ENCODE data around the gene CASP4.

Gene CASP4

DNA sequence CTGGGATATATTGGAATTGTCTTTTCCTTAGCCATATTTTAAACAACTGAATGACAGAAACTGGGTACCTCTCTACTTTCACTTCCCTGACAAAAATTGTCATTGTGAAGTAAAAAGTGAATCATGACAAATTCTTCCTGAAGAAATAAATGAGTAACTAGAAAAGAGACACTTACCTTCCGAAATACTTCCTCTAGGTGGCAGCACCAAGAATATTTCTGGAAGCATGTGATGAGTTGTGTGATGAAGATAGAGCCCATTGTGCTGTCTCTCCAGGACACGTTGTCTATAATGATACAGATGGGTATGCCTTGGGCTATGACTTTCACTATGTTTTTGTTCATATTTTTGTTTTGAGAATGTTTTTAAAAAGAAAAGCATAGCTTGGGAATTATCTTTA lies 21.5 kb downstream of the CASP4 start:
- no CpG with 5 or more reads among the region's 2 CpGs for WGBS, 2 donors (ENCODE audit: extremely low coverage in 2 of 2, insufficient read length in 2 of 2, insufficient replicate concordance in 1 of 2)
- no peaks in the 10 kb centered on the region for H3K79me1 ChIP-seq (ENCODE audit: low read depth, low read length)
- H3K18ac ChIP-seq (ENCODE audit: low read length): no peak overlapping the region
- no peak overlapping the region for H3K23ac ChIP-seq (ENCODE audit: low read depth, low read length, poor library complexity)
- DNase-seq (ENCODE audit: low spot score): no peak
- no peak overlapping the region for H2AFZ ChIP-seq (ENCODE audit: low read length)
- H3K4ac ChIP-seq (ENCODE audit: low read length): no peak overlapping the region
- H4K8ac ChIP-seq (ENCODE audit: low read depth, low read length): no peak overlapping the region
- H2BK120ac ChIP-seq (ENCODE audit: low read depth, low read length): no peak overlapping the region
- H3K36me3 ChIP-seq (replicated peaks in 1 of 2; ENCODE audit: control insufficient read depth in 2 of 2, insufficient read depth in 2 of 2, low read length in 2 of 2): no peaks in the 10 kb centered on the region
- H3K9me3 ChIP-seq (replicated peaks in 1 of 2; ENCODE audit: control insufficient read depth in 2 of 2, insufficient read depth in 1 of 2, low read depth in 1 of 2, low read length in 2 of 2): no peaks in the 10 kb centered on the region
- no peak overlapping the region for H2BK12ac ChIP-seq (ENCODE audit: low read length)
- no peak overlapping the region for H2AK5ac ChIP-seq (ENCODE audit: low read depth, low read length)
- no peak overlapping the region for H3K4me2 ChIP-seq (ENCODE audit: insufficient read depth, low read length, poor library complexity, severe bottlenecking)
- H3K4me1 ChIP-seq (ENCODE audit: control insufficient read depth in 2 of 2, insufficient read depth in 1 of 2, low read depth in 1 of 2, low read length in 2 of 2): no peaks in the 10 kb centered on the region
- H3K4me3 ChIP-seq (ENCODE audit: low read length in 2 of 2): no peak overlapping the region
- H4K91ac ChIP-seq (ENCODE audit: low read depth, low read length, poor library complexity): no peak overlapping the region
- no peaks in the 10 kb centered on the region for H3K27me3 ChIP-seq (ENCODE audit: control insufficient read depth in 3 of 3, insufficient read depth in 3 of 3, low read depth in 1 of 3, low read length in 3 of 3)
- no peak overlapping the region for H3K9ac ChIP-seq (ENCODE audit: low read depth, low read length, poor library complexity)
- H3K14ac ChIP-seq (ENCODE audit: low read length): no peak overlapping the region
- no peak overlapping the region for H2BK15ac ChIP-seq (ENCODE audit: low read length)
- no peak overlapping the region for H3K27ac ChIP-seq (replicated peaks; ENCODE audit: low read length)
- no peak overlapping the region for H2BK5ac ChIP-seq (ENCODE audit: low read length)

DNA sequence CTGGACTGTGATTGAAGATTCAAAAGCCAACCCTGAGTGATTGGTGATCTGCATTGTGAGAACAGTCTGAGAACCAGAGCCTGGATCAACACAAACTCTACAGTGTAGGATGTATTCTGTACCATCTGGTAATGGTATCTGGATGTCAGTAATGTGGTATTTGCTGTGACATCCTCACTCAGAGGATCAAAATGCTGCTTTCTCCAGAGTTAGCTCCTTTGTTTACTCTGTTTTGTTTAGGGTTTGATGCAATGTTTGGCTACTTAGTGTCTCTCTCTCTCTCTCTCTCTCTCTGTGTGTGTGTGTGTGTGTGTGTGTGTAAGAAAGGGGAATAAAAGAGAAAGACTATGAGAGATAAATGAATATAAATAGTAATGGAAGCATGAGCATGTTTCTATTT lies 24.3 kb downstream of the CASP4 start:
- H3K36me3 ChIP-seq (replicated peaks in 1 of 2; ENCODE audit: control insufficient read depth in 2 of 2, insufficient read depth in 2 of 2, low read length in 2 of 2): no peaks in the 10 kb centered on the region
- H2BK12ac ChIP-seq (ENCODE audit: low read length): no peak overlapping the region
- no peak for DNase-seq (ENCODE audit: low spot score)
- no peak overlapping the region for H3K4me2 ChIP-seq (ENCODE audit: insufficient read depth, low read length, poor library complexity, severe bottlenecking)
- H3K9me3 ChIP-seq (replicated peaks in 1 of 2; ENCODE audit: control insufficient read depth in 2 of 2, insufficient read depth in 1 of 2, low read depth in 1 of 2, low read length in 2 of 2): no peaks in the 10 kb centered on the region
- H2BK120ac ChIP-seq (ENCODE audit: low read depth, low read length): no peak overlapping the region
- no peak overlapping the region for H3K4me3 ChIP-seq (ENCODE audit: low read length in 2 of 2)
- no peak overlapping the region for H2AK5ac ChIP-seq (ENCODE audit: low read depth, low read length)
- no peak overlapping the region for H2BK15ac ChIP-seq (ENCODE audit: low read length)
- H2AFZ ChIP-seq (ENCODE audit: low read length): no peak overlapping the region
- H3K4ac ChIP-seq (ENCODE audit: low read length): no peak overlapping the region
- H3K9ac ChIP-seq (ENCODE audit: low read depth, low read length, poor library complexity): no peak overlapping the region
- H3K79me1 ChIP-seq (ENCODE audit: low read depth, low read length): no peaks in the 10 kb centered on the region
- H4K8ac ChIP-seq (ENCODE audit: low read depth, low read length): no peak overlapping the region
- no peak overlapping the region for H3K23ac ChIP-seq (ENCODE audit: low read depth, low read length, poor library complexity)
- no peaks in the 10 kb centered on the region for H3K4me1 ChIP-seq (ENCODE audit: control insufficient read depth in 2 of 2, insufficient read depth in 1 of 2, low read depth in 1 of 2, low read length in 2 of 2)
- H3K18ac ChIP-seq (ENCODE audit: low read length): no peak overlapping the region
- H4K91ac ChIP-seq (ENCODE audit: low read depth, low read length, poor library complexity): no peak overlapping the region
- H2BK5ac ChIP-seq (ENCODE audit: low read length): no peak overlapping the region
- no peak overlapping the region for H3K14ac ChIP-seq (ENCODE audit: low read length)
- H3K27ac ChIP-seq (replicated peaks; ENCODE audit: low read length): no peak overlapping the region
- no peaks in the 10 kb centered on the region for H3K27me3 ChIP-seq (ENCODE audit: control insufficient read depth in 3 of 3, insufficient read depth in 3 of 3, low read depth in 1 of 3, low read length in 3 of 3)

DNA sequence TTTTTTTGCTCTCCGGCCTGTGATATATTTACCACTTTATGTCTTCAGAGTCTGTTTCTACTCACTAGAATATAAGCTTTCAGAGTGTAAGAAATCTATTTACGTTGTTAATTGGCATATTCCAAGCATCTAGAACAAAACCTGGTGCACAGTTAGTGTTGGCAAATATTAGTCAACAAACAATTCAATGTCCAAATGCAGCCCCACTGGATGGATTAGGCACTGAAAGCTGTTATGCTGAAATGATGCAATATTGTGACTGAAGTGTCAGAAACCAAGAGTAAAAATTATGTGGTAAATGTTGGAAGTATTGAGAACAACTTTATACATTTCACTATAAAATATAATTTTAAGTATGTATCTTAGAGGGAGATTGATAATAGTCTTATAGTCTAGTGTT lies 24.8 kb downstream of the CASP4 start:
- Histone ChIP-seq H3K27ac (replicated peaks; ENCODE audit: low read length) (no peak overlapping the region), H3K14ac (ENCODE audit: low read length) (no peak overlapping the region), H3K36me3 (replicated peaks in 1 of 2; ENCODE audit: control insufficient read depth in 2 of 2, insufficient read depth in 2 of 2, low read length in 2 of 2) (no peaks in the 10 kb centered on the region), H2BK120ac (ENCODE audit: low read depth, low read length) (no peak overlapping the region), H3K27me3 (ENCODE audit: control insufficient read depth in 3 of 3, insufficient read depth in 3 of 3, low read depth in 1 of 3, low read length in 3 of 3) (no peaks in the 10 kb centered on the region), H3K4me2 (ENCODE audit: insufficient read depth, low read length, poor library complexity, severe bottlenecking) (no peak overlapping the region), H3K9me3 (replicated peaks in 1 of 2; ENCODE audit: control insufficient read depth in 2 of 2, insufficient read depth in 1 of 2, low read depth in 1 of 2, low read length in 2 of 2) (no peaks in the 10 kb centered on the region), H3K18ac (ENCODE audit: low read length) (no peak overlapping the region), H3K79me1 (ENCODE audit: low read depth, low read length) (no peaks in the 10 kb centered on the region), H2BK5ac (ENCODE audit: low read length) (no peak overlapping the region), H3K23ac (ENCODE audit: low read depth, low read length, poor library complexity) (no peak overlapping the region), H2BK15ac (ENCODE audit: low read length) (no peak overlapping the region), H2AK5ac (ENCODE audit: low read depth, low read length) (no peak overlapping the region), H2AFZ (ENCODE audit: low read length) (no peak overlapping the region), H2BK12ac (ENCODE audit: low read length) (no peak overlapping the region), H3K4me3 (ENCODE audit: low read length in 2 of 2) (no peak overlapping the region), H4K8ac (ENCODE audit: low read depth, low read length) (no peak overlapping the region), H3K4me1 (ENCODE audit: control insufficient read depth in 2 of 2, insufficient read depth in 1 of 2, low read depth in 1 of 2, low read length in 2 of 2) (no peaks in the 10 kb centered on the region), H3K9ac (ENCODE audit: low read depth, low read length, poor library complexity) (no peak overlapping the region), H3K4ac (ENCODE audit: low read length) (no peak overlapping the region), H4K91ac (ENCODE audit: low read depth, low read length, poor library complexity) (no peak overlapping the region)
- no CpG with 5 or more reads among the region's 2 CpGs for WGBS, 2 donors (ENCODE audit: extremely low coverage in 2 of 2, insufficient read length in 2 of 2, insufficient replicate concordance in 1 of 2)
- no peak for DNase-seq (ENCODE audit: low spot score)

DNA sequence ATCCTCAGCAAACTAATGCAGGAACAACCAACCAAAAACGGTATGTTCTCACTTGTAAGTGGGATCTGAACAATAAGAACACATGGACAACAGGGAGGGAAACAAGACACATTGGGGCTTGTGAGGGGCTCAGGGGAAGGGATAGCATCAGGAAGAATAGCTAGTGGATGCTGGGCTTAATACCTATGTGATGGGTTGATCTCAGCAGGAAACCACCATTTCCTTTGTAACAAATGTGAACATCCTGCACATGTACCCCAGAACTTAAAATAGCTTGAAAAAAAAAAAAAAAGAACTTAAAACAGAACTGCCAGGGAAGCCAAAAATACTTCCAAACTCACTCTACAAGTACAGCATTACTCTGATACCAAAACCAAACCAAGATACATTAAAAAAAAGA lies 33.8 kb downstream of the CASP4 start:
- Histone ChIP-seq H2BK5ac (ENCODE audit: low read length) (no peak overlapping the region), H2AK5ac (ENCODE audit: low read depth, low read length) (no peak overlapping the region), H3K79me1 (ENCODE audit: low read depth, low read length) (no peaks in the 10 kb centered on the region), H2BK15ac (ENCODE audit: low read length) (no peak overlapping the region), H4K91ac (ENCODE audit: low read depth, low read length, poor library complexity) (no peak overlapping the region), H3K18ac (ENCODE audit: low read length) (no peak overlapping the region), H3K36me3 (replicated peaks in 1 of 2; ENCODE audit: control insufficient read depth in 2 of 2, insufficient read depth in 2 of 2, low read length in 2 of 2) (no peaks in the 10 kb centered on the region), H3K14ac (ENCODE audit: low read length) (no peak overlapping the region), H3K4me2 (ENCODE audit: insufficient read depth, low read length, poor library complexity, severe bottlenecking) (no peak overlapping the region), H3K9me3 (replicated peaks in 1 of 2; ENCODE audit: control insufficient read depth in 2 of 2, insufficient read depth in 1 of 2, low read depth in 1 of 2, low read length in 2 of 2) (no peaks in the 10 kb centered on the region), H3K23ac (ENCODE audit: low read depth, low read length, poor library complexity) (no peak overlapping the region), H3K4me3 (ENCODE audit: low read length in 2 of 2) (no peak overlapping the region), H3K9ac (ENCODE audit: low read depth, low read length, poor library complexity) (no peak overlapping the region), H3K4me1 (ENCODE audit: control insufficient read depth in 2 of 2, insufficient read depth in 1 of 2, low read depth in 1 of 2, low read length in 2 of 2) (no peaks in the 10 kb centered on the region), H2BK12ac (ENCODE audit: low read length) (no peak overlapping the region), H4K8ac (ENCODE audit: low read depth, low read length) (no peak overlapping the region), H2AFZ (ENCODE audit: low read length) (no peak overlapping the region), H2BK120ac (ENCODE audit: low read depth, low read length) (no peak overlapping the region), H3K27ac (replicated peaks; ENCODE audit: low read length) (no peak overlapping the region), H3K27me3 (ENCODE audit: control insufficient read depth in 3 of 3, insufficient read depth in 3 of 3, low read depth in 1 of 3, low read length in 3 of 3) (no peaks in the 10 kb centered on the region), H3K4ac (ENCODE audit: low read length) (no peak overlapping the region)
- DNase-seq (ENCODE audit: low spot score): no peak
- WGBS, 2 donors (ENCODE audit: extremely low coverage in 2 of 2, insufficient read length in 2 of 2, insufficient replicate concordance in 1 of 2): no CpG with 5 or more reads among the region's 1 CpG
